ENCODE data around the gene MRTO4.
"Not testable (repeated sequence)": the region's sequence is repeated elsewhere in the genome, so short reads cannot be mapped to it uniquely, and the experiment has no call there.

Gene MRTO4

DNA sequence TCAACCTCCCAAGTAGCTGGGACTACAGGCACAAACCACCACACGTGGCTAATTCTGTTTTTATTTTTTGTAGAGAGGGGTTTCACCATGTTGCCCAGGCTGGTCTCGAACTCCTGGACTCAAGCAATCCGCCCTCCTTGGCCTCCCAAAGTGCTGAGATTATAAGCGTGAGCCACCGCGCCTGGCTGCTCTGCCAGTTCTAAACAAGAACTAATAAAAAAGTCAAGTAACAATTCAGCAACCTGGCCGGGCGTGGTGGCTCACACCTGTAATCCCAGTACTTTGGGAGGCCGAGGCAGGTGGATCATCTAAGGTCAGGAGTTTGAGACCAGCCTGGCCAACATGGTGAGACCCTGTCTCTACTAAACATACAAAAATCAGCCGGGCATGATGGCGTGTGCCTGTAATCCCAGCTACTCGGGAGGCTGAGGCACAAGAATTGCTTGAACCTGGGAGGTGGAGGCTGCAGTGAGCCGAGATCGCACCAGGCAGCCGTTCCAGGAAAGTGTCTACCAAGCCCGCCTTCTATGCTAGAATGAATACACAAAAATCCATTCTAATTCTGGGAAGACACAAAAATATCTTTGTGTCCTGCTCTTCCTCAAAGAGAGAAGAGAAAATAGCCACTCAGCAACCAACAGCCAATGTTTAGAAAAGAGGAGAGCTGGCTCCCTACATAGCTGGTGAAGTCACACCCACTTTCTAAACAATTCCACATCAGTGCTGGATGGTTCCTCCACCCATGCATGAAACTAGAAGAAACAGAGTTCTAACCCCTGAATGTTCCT, 19.7 kb upstream of the MRTO4 start:
- H3K27me3 ChIP-seq (ENCODE audit: insufficient read depth, low read length); H3K27ac ChIP-seq (ENCODE audit: low read length); H3K4me1 ChIP-seq (ENCODE audit: insufficient read depth, low read length); H3K9ac ChIP-seq (ENCODE audit: low read depth, low read length); H3K9me3 ChIP-seq (ENCODE audit: insufficient read depth, low read depth, low read length); H3K4me3 ChIP-seq (ENCODE audit: low read length): not testable (repeated sequence)
- H3K36me3 ChIP-seq (ENCODE audit: insufficient read depth, low read depth, low read length): peaks cover 88% of the 10 kb centered on the region

DNA sequence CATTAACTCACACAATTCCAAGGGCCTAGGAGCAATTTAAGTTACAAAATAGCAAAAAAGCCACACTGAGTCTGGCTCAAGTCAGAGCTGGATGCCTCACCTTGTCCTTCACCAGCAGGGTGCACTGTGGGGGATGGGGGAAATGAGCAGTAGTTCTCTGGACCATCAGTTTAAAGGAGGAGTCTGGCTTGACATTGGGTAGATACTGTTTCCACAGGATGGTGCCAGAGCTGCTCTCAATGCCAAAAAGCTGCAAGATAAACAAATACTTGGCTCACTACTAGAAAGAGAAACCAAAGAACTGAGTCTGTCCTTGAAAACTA, 19.1 kb upstream of the MRTO4 start:
- Histone ChIP-seq H3K9me3 (ENCODE audit: insufficient read depth, low read depth, low read length) (no peaks in the 10 kb centered on the region), H3K27ac (ENCODE audit: low read length) (no peak overlapping the region), H3K9ac (ENCODE audit: low read depth, low read length) (no peak overlapping the region), H3K4me3 (ENCODE audit: low read length) (no peak overlapping the region), H3K27me3 (ENCODE audit: insufficient read depth, low read length) (no peaks in the 10 kb centered on the region), H3K36me3 (ENCODE audit: insufficient read depth, low read depth, low read length) (peaks cover 88% of the 10 kb centered on the region), H3K4me1 (ENCODE audit: insufficient read depth, low read length) (no peaks in the 10 kb centered on the region)

DNA sequence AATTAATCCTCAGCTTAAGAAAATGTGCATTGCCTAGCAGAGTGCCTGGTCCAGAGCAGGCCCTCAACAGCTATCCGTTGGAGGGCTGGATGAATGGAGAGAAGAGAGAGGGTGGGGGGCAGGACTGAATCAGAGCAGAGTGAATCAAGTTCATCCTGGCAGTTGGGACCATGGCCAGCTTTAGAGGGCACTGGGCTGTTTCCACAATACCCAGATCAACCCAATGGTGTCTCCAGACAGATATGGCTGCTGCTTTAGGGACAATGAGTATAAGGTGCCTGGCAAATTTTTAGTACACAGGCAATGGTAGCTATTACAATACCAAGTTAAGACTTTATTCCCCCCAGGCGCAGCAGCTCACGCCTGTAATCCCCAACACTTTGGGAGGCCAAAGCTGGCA, 17.4 kb upstream of the MRTO4 start:
- H3K36me3 ChIP-seq (ENCODE audit: insufficient read depth, low read depth, low read length): peaks cover 90% of the 10 kb centered on the region

DNA sequence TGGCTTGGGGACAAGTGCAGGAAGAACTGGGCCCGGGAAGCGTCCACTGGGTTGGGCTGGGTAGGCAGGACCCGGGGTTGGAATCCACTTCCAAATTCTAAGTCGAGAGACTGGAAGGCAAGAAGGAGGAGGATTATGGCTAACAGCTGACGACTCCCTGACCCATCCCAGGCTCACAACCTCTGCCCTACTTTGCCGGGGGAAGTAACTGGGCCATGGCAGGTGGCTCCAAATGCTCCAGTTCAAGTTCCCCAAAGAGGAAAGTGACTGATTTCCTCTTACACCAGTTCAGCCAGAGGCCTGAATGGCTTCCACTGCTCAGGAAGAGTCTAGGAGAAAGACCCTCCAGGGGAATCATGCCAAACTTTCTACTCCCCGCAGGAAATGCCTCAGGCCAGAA, 11.7 kb upstream of the MRTO4 start:
- no peak overlapping the region for H3K9ac ChIP-seq (ENCODE audit: low read depth, low read length)
- no peaks in the 10 kb centered on the region for H3K27me3 ChIP-seq (ENCODE audit: insufficient read depth, low read length)
- no peak overlapping the region for H3K27ac ChIP-seq (ENCODE audit: low read length)
- no peak overlapping the region for H3K4me3 ChIP-seq (ENCODE audit: low read length)
- peaks cover 92% of the 10 kb centered on the region for H3K36me3 ChIP-seq (ENCODE audit: insufficient read depth, low read depth, low read length)
- H3K9me3 ChIP-seq (ENCODE audit: insufficient read depth, low read depth, low read length): no peaks in the 10 kb centered on the region
- H3K4me1 ChIP-seq (ENCODE audit: insufficient read depth, low read length): no peaks in the 10 kb centered on the region

More for the DNA sequence above, 17.4 kb upstream of the MRTO4 start:
- no peak overlapping the region for H3K4me3 ChIP-seq (ENCODE audit: low read length)
- no peaks in the 10 kb centered on the region for H3K9me3 ChIP-seq (ENCODE audit: insufficient read depth, low read depth, low read length)
- no peak overlapping the region for H3K9ac ChIP-seq (ENCODE audit: low read depth, low read length)
- H3K4me1 ChIP-seq (ENCODE audit: insufficient read depth, low read length): no peaks in the 10 kb centered on the region
- no peaks in the 10 kb centered on the region for H3K27me3 ChIP-seq (ENCODE audit: insufficient read depth, low read length)
- H3K27ac ChIP-seq (ENCODE audit: low read length): no peak overlapping the region

DNA sequence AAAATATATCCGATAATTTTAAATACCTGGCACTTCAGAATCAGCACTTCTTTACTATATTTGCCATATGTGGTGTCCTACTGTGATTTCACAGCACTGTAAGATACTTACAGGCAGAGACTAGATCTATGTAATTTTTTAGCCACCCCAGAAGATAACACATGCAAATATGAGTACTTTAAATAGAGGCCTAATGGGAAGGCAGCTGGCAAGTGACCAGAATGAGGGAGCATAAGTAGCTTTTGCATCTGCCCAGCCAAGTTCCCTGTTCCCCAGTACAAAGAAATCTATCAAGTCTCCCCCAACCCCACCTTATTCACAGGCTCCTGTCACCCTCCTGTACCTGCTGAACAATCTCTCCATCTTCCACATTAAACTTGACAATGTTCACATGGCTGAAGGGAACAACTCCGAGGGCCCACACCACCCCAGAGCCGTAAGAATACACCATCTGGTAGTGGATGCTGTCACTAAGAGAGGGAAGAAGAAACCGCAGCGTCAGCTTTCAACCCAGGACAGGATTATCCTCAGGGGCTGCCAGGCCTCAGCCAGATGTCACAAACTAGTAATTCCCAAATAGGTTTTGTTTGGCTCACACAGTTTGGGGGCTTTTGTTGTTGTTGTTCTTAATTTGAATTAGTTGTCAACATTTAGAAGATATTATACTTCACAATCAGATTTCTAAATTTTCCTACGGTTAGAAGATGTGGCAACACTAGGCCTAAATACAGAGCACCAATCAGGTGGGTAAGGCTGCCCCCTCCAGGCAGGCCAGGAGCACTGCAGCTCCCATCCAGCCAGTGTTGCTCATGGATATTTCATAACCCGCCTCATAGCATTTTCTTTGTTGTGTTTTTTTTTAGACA, 10.7 kb upstream of the MRTO4 start:
- Histone ChIP-seq H3K27me3 (ENCODE audit: insufficient read depth, low read length) (no peaks in the 10 kb centered on the region), H3K36me3 (ENCODE audit: insufficient read depth, low read depth, low read length) (peaks cover 86% of the 10 kb centered on the region), H3K9ac (ENCODE audit: low read depth, low read length) (no peak overlapping the region), H3K4me3 (ENCODE audit: low read length) (no peak overlapping the region), H3K9me3 (ENCODE audit: insufficient read depth, low read depth, low read length) (no peaks in the 10 kb centered on the region), H3K4me1 (ENCODE audit: insufficient read depth, low read length) (no peaks in the 10 kb centered on the region), H3K27ac (ENCODE audit: low read length) (no peak overlapping the region)

DNA sequence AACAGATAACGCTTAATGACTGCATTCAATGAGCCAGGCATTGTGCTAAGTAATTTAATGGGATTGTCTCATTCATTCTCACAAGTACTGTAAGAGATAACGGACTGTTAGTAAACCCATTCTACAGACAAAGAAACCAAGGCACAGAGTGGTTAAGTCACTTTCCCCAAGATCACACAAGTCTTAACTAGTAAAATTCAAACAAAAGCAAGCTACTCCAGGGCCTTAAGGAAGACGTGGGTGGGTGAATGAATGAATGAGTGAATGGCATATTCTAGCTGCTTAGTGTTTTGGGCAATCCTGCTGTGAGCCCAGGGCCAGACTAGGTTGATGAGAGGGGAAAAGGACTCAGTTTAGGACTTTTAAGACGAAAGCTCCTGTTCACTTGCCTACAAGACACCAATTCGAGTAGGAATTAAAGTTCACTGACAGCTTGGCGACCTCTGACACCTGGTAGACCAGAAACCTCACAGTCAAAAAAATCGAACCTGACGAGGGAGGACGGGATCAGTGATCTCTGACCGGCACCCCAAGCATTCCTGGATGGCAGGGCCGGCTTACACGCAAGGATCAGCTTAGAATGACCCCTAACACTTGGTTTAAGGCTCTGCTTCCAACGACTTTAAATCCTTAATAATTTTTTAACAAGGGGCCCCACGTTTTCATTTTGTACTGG, 838 bp upstream of the MRTO4 start:
- no peaks in the 10 kb centered on the region for H3K9me3 ChIP-seq (ENCODE audit: insufficient read depth, low read depth, low read length)
- H3K9ac ChIP-seq (ENCODE audit: low read depth, low read length): peak overlapping the region; percentile 92
- peak overlapping the region; percentile 94 for H3K4me3 ChIP-seq (ENCODE audit: low read length)
- H3K4me1 ChIP-seq (ENCODE audit: insufficient read depth, low read length): peaks cover 21% of the 10 kb centered on the region
- H3K27ac ChIP-seq (ENCODE audit: low read length): peak overlapping the region; percentile 78
- peaks cover 33% of the 10 kb centered on the region for H3K36me3 ChIP-seq (ENCODE audit: insufficient read depth, low read depth, low read length)
- H3K27me3 ChIP-seq (ENCODE audit: insufficient read depth, low read length): no peaks in the 10 kb centered on the region

DNA sequence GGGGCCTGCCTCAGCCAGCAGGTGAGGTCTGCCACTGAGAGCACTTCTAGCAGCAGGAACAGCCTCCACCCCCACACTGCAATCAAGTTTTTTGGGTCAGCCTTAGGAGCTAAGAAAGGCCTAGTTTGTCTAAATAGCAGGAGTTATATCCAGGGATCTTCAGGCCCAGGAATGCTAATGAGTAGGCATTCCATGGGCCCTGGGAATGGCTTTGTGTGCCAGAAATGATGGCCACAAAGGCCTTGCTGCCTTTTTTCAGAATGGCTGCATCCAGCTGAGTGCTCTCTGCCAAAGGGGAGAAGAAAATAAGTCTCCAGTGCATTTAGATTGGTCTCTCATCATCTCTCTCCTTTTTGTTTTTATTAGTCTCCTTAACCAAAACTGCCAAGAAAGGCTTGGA, 2.8 kb downstream of the MRTO4 start:
- peaks cover 59% of the 10 kb centered on the region for H3K36me3 ChIP-seq (ENCODE audit: insufficient read depth, low read depth, low read length)

DNA sequence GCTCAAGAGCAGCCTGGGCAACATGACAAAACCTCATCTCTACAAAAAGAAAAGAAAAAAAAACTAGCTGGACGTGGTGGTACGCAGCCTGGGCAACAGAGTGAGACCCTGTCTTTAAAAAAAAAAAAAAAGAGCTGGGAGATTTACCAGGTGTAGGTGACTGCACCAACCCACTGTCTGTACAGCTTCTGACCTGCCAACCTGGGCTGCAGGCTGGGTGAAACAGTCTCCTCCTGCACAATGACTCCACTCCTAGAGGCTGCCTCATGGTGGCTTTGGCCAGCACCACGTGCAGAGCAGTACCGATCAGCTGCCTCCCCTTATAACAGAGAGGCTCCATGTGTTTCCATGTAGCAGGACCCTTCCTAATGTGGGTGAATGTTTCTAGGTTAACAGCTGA, 3.7 kb downstream of the MRTO4 start:
- H3K36me3 ChIP-seq (ENCODE audit: insufficient read depth, low read depth, low read length): peaks cover 66% of the 10 kb centered on the region
- H3K27ac ChIP-seq (ENCODE audit: low read length): no peak overlapping the region
- peaks cover 19% of the 10 kb centered on the region for H3K4me1 ChIP-seq (ENCODE audit: insufficient read depth, low read length)
- no peak overlapping the region for H3K4me3 ChIP-seq (ENCODE audit: low read length)
- H3K27me3 ChIP-seq (ENCODE audit: insufficient read depth, low read length): no peaks in the 10 kb centered on the region
- H3K9ac ChIP-seq (ENCODE audit: low read depth, low read length): no peak overlapping the region
- H3K9me3 ChIP-seq (ENCODE audit: insufficient read depth, low read depth, low read length): no peaks in the 10 kb centered on the region

More for the DNA sequence above, 2.8 kb downstream of the MRTO4 start:
- Histone ChIP-seq H3K9me3 (ENCODE audit: insufficient read depth, low read depth, low read length) (no peaks in the 10 kb centered on the region), H3K9ac (ENCODE audit: low read depth, low read length) (peak overlapping the region; percentile 92; the same call in 1 of the 2 replicates), H3K4me1 (ENCODE audit: insufficient read depth, low read length) (peaks cover 21% of the 10 kb centered on the region), H3K27me3 (ENCODE audit: insufficient read depth, low read length) (no peaks in the 10 kb centered on the region), H3K27ac (ENCODE audit: low read length) (no peak overlapping the region), H3K4me3 (ENCODE audit: low read length) (no peak overlapping the region)

DNA sequence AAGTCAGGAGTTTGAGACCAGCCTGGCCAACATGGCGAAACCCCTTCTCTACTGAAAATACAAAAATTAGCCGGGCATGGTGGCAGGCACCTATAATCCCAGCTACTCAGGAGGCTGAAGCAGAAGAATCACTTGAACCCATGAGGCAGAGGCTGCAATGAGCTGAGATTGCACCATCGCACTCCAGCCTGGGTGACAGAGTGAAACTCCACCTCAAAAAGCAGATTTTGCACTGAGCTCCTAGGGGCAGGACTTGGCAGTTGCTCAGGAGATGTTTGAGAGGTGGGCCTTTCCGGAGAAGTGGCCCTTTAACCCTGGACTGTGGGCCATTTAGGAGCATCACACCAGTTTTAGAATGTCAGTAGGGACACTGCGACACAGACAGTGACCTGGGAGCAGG, 4.7 kb downstream of the MRTO4 start:
- Histone ChIP-seq H3K4me1 (ENCODE audit: insufficient read depth, low read length) (peaks cover 15% of the 10 kb centered on the region), H3K36me3 (ENCODE audit: insufficient read depth, low read depth, low read length) (peaks cover 73% of the 10 kb centered on the region)
- H3K4me3 ChIP-seq (ENCODE audit: low read length); H3K27ac ChIP-seq (ENCODE audit: low read length); H3K9ac ChIP-seq (ENCODE audit: low read depth, low read length); H3K9me3 ChIP-seq (ENCODE audit: insufficient read depth, low read depth, low read length); H3K27me3 ChIP-seq (ENCODE audit: insufficient read depth, low read length): not testable (repeated sequence)

DNA sequence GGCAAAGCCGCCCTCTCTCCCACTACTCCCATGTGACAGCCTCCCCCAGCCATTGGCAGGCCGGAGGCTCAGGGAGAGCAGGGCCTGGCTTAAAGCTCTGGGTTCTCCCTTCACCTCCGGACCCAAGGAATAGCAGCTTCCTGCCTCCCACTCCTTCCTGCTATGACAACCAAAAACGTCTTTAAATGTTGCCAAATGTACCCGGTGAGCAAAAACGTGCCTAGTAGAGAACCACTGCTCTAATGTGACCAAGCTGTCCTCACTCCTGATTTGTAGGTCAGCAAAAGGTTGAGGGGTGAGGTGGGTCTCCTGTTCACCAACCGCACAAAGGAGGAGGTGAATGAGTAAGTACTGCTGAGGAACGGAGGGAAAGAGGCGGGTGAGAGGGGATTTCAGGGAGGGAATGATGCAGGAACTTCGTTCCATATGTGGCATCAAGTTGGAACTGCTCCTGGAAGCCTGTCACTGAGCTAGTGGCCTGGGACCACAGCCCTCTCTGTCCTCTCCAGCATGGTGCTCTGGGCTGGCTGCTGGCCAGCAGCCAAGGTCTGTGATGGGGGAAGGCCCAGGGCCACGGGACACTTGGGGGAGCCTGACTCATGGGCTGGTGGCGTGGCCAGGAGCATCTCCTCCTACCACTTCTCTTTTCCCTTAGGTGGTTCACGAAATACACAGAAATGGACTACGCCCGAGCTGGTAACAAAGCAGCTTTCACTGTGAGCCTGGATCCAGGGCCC, 5.7 kb downstream of the MRTO4 start:
- Histone ChIP-seq H3K9me3 (ENCODE audit: insufficient read depth, low read depth, low read length) (no peaks in the 10 kb centered on the region), H3K36me3 (ENCODE audit: insufficient read depth, low read depth, low read length) (peaks cover 73% of the 10 kb centered on the region), H3K27ac (ENCODE audit: low read length) (no peak overlapping the region), H3K4me3 (ENCODE audit: low read length) (no peak overlapping the region), H3K27me3 (ENCODE audit: insufficient read depth, low read length) (no peaks in the 10 kb centered on the region), H3K4me1 (ENCODE audit: insufficient read depth, low read length) (peaks cover 15% of the 10 kb centered on the region), H3K9ac (ENCODE audit: low read depth, low read length) (no peak overlapping the region)

DNA sequence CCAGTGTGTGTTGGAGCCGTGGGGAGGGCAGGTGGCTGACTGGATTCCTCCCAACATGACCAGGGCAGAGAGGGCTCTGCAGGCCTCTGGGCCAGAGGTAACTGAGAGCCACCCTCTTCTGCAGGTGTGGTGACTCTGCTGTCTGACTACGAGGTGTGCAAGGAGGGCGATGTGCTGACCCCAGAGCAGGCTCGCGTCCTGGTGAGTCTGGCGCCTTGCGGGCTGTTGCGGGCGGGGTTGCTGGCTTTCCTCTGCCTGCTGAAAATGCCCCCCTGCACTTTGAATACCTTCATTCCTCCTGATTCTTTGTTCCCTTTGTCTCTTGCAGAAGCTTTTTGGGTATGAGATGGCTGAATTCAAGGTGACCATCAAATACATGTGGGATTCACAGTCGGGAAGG, 6.7 kb downstream of the MRTO4 start:
- Histone ChIP-seq H3K27me3 (ENCODE audit: insufficient read depth, low read length) (no peaks in the 10 kb centered on the region), H3K9ac (ENCODE audit: low read depth, low read length) (no peak overlapping the region), H3K36me3 (ENCODE audit: insufficient read depth, low read depth, low read length) (peaks cover 73% of the 10 kb centered on the region), H3K9me3 (ENCODE audit: insufficient read depth, low read depth, low read length) (no peaks in the 10 kb centered on the region), H3K4me3 (ENCODE audit: low read length) (no peak overlapping the region), H3K4me1 (ENCODE audit: insufficient read depth, low read length) (peaks cover 8% of the 10 kb centered on the region), H3K27ac (ENCODE audit: low read length) (no peak overlapping the region)
